Limb (tissue), 2 donors: ENCODE measurements around the gene C9orf43.
"Not testable (repeated sequence)": the region's sequence is repeated elsewhere in the genome, so short reads cannot be mapped to it uniquely, and the experiment has no call there.

ENCODE experiments used
- DNase-seq, 2 donors: peaks; one replicate each; pipeline ENCODE4 v3.0.0-alpha.2; 2016; ENCODE audit errors: extremely low spot score in 2 of 2

The C9orf43 gene

DNA sequence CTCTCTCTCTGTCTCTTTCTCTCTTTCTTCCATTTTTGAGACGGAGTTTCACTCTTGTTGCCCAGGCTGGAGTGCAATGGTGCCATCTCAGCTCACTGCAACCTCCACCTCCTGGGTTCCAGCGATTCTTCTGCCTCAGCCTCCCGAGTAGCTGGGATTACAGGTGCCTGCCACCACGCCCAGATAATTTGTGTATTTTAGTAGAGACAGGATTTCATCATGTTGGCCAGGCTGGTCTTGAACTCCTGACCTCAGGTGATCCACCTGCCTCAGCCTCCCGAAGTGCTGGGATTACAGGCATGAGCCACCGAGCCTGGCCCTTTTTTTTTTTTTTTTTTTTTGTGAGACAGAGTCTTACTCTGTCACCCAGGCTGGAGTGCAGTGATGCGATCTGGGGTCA, 29.1 kb upstream of the C9orf43 start:
- DNase-seq = not testable (repeated sequence)

DNA sequence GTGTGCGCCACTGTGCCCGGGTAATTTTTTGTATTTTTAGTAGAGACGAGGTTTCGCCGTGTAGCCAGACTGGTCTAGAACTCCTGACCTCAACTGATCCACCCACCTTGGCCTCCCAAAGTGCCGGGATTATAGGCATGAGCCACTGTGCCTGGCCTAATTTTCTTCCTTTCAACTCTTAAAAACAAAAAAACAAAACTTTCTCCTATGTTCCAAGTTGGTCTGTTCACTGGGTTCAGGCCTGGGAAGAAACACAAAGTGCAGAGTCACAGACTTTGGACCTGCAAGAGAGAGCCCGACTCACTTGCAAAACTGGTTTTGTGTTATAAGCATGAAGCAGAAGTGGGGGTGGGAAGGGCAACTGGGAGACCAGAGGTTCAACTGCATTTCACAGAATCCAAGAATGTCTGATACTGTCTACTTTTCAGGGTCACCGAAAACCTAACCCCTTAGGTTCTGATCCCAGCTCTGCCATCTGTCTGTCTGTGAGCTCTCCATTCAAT, 28.6 kb upstream of the C9orf43 start:
- no peak for DNase-seq

DNA sequence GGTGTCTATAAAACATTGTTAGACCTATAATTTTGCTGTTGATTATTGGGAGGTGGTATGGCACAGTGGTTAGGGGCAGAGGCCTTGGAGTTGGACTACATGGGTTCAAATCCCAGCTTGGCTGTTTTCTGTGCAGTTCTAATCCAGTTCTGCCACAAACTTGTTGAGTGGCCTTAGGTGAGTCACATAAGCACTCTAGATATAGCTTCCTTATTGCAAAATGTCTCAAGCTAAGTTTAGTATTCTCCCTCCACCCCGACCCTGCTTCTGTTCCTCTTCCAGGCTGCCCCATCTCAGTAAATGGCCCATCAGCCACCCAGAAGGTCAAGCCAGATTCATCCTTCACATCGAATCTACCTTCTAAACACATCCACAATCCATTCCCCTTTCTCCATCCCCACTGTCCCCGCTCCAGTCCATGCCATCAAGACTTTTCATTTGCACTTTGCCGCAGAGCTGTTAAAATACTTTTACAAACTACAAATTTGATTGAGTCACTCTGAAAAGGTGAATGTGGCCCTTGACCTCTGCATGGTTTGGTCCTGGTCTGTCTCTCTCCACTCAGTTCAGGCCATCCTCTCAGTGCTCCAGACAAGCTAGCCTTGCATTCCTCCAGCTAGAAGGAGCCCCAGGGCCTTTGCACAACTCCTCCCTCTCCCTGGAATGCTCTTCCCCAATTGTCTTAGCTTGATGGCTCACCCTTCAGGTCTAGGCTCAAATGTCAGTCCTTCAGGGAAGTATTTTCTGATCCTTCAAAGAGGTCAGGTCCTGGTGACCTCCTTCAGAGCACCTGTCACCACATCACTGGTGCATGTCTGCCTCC, 23.8 kb upstream of the C9orf43 start:
- DNase-seq = no peak

DNA sequence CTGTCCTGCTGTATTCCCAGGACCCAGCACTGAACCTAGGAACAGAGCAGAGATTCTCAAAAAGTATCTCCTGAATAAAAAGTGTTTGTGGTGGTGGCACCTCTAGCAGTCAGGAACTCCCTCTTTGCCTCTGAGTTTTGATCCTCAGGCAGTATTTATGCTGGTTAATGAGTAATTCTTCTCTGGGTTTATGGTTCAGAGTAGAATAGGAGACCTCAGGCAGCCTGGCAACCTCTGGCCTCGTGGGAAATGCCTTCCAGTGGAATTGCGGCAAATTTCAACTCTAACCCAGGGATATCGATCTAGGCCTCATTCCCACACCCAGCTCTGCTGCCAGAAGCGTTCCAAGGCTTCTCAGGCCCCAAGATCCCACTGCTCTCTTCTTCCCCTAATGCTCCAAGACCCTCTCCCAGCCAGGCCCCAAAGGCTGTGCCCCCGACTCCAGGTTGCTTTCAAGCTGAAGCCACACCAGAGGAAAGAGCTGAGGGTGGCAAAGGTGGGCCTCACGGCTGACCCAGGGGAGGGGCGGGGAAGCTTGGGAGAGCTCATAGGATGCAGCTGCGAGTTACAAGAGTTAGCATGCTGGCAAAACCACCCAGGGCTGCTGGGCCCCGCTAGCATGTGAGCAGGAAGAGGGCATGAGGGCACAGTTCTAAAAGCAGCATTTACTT, 22.9 kb upstream of the C9orf43 start:
- no peak for DNase-seq

DNA sequence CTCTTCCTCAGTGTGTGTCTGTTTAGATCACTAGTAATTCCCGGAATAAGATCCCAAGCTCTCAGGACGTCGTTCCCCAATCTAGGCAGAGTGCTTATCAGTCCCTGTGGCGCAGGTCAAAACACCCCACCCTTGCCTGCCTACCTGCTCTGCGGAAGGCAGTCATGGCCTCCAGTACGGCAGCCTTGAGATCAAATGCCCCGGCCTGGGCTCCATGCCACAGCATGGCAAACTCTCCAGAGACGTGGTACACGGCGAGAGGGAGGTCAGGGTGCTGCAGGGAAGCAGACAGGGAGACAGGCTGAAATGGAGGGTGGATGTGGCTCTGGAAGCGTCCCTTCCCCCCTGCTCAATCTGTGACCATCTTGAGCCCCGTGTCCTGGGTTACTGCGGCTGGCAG, 21.7 kb upstream of the C9orf43 start:
- no peak for DNase-seq

DNA sequence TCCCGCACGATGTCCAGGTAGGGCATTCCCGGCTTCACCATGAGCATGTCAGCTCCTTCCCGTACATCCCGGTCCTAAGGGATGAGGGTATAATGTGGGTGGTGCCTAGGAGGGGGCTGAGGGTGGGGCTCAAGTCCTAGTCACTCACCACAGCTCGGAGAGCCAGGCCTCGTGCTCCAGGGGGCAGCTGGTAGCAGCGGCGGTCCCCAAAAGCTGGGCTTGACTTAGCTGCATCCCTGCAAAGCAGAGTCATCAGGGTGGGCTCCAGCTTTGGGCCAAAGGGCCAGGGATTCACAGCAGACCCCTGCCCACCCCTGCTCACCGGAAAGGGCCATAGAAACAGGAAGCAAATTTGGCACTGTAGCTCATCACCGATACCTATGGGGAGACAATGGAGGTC, 21.1 kb upstream of the C9orf43 start:
- DNase-seq = no peak

DNA sequence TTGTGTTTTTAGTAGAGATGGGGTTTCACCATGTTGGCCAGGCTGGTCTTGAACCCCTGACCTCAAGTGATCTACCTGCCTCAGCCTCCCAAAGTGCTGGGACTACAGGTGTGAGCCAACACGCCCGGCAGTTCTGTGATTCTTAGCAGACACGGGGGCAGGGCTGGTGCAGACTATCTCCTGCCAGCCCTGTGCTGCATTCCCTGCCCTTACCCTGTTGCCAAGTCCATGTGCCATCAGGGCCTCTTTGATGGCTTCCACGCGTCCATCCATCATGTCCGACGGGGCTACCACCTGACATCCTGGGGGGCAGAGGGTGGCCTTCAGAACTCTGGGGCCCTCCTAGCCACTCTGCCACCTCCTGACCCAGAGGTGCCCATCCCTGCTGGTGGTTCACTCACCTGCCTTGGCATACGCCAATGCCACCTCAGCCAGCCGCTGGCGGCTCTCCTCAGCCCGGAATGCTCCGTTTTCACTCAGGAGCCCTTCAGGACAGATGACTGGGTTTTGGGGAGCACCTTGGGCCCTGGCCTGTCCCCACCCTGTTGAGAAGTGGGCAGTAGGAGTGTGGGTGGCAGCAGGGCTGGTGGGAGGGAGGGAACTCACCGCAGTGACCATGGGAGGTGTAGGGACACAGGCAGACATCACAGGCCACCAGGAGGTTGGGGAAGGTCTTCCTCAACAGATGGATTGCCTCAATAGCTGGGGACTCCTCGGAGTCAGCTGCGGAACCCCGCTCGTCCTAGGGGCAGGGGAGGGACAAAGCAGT, 20.2 kb upstream of the C9orf43 start:
- no peak for DNase-seq

DNA sequence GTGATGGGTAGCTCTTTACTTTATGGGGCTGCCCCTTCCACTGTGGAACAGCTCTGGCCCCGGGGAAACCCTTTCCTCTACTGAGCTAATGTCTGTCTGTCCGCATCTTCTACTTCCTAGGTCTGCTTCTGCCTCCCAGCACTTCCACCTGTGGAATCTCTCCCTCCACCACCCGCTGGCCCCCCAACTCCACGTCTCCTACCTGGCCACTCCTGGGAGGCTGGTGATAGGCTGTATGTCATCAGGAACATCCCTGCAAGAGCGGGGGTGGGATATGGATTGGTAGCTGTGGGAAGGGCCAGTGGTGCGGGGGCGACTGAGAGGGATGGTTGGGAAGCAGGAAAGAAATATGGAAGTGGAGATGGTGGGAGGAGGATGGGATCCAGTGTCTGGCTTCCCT, 18.6 kb upstream of the C9orf43 start:
- no peak for DNase-seq

DNA sequence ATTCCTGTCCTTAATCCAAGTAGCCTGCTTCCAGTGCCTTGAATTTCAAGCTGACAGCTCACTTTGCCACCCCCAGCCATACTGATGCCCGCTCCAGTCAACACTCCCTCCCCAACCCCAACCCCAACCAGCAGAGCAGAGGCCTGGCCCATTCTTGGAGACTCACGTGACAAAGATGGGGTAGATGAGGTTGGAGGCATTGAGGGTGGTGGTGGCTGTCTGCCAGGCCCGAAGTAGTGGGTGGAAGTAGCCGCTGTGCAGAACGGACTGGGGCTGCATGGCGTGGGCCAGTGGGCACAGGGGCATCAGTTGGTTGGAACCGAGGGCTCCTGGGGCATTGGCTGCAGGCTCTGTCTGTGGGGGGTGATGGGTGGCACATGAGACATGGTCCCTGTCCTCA, 17.3 kb upstream of the C9orf43 start:
- no peak for DNase-seq

DNA sequence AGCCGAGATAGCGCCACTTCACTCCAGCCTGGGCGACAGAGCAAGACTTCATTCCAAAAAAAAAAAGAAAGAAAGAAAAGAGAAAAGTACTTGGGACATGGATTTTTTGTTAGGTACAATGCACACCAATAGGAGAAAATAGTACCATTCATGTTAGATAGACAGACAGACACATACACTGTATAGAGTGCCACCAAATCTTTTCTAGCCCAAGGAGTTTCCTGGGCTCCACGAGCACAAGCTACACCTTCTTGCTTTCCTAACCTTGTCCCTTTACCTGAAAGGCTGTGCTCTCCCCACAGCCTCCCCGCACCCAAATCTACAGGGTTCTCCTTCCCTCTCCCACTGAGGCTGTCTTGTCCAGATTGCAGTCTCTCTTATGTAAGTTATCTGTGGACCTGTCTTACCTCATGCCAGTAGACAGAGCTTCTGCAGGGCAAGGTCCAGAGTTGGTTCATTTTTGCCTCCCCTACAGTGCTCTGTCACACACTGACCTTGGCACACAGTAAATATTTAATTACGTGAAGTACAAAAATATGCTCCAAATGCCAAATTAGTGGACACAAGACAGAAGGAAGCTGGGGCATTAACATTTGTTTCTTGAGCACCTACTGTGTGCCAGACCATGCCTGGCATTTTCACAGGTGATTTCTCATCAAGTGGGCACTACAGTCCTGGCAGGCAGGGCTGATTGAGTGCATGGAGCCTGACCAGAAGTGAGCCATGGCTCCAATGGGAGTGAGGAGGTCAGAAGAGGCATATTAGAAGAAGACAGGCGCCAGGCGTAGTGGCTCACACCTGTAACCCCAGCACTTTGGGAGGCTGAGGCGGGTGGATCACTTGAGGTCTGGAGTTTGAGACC, 15.3 kb upstream of the C9orf43 start:
- no peak for DNase-seq

DNA sequence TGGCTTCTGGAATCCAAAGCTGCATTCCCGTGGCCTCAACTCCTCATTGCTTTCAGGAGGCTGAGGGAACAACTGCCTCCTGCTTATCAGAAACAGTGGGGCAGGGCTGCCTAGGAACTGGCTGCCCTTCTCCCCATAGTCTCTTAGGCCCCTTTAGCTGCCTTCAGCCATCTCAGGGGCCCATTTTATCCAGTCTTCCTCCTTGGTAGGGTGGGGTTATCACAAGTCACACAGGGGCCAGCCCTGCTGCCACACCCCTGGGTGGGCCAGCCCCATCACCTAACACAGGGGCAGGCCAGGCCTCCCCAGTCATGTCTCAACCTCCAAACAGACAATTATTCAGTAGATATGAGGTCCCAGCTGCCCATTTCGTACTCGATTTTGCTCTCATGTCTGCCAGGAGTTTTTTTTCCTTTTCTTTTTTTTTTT, 13.3 kb upstream of the C9orf43 start:
- DNase-seq = no peak

DNA sequence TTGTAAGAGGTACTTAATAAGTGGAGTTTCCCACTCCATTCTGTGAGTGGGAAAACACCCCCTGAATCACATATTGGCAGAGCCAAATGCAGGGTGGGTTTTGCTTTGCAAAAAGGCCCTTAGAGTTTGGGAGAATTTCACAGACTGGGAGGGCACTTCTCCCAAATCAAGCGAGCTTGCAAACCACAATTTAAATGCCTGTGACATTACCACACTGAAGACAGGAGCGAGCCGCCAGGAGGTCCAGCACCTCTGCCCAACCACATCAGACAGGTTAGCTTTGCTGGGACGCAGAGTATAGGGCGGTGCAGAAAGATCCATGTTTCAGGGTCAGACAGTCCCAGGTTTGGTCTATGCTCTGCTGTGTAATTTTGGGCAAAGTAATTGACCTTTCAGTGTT, 11.8 kb upstream of the C9orf43 start:
- DNase-seq = no peak

DNA sequence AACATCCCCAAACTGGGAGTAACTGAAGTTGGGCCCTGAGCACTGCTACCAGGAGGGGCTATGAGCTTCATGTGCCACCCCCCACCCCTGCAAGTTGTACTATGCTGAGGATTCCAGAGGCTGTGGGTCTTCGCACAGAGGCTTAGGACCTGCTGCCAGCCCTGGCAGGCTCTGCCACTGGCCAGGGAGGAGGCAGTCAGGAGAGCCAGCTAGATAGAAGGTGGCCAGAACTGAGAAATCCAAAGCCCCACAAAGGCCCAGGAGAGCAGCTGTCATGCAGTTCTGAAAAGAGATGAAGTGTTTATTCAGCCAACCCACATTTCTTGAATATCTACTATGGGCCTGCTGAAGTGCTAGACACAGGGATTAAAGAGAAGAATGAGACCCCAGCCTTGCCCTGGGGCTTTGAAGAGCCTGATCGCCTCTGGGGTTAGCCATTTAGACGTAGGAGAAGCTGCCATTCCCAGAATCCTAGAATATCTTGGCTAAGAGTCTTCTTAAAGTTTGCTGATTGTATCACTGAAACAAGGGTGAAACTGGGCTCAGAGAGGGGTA, 10.8 kb upstream of the C9orf43 start:
- no peak for DNase-seq

DNA sequence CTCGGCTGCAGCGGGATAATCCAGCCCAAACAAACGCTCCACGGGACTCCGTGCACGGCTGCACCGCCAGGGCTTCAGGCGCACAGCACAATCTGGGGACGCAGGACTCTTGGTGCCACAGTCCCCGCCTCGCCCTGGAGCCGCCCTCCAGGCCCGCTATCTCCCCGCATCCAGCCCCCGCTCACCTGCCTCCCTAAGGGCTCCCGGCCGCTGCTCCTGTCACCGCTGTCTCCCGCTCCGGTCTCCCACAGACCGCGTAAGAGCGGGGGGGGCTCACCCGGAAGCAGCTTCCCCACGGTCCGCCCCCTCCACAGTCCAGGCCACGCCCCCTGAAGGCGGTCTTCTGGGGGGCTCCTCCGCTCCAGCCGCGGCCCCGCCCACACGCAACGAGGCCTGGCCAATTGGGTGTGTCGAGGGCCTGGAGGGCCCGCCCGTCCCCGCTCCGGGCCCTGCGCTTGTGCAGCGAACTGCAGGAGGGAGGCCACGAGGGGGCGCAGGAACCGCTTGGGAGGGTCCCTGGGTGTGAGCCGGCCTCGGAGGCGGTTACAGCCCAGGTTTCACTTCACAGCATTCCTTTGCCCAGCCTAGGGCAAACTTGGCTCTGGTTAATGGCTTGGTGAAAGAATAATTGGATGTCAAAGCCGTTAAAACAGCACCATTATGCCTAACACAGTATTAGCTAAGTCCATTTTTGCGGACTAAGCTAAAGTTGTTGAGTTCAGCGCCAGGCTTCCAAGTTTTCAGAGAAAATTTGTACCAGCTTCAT, 9.3 kb upstream of the C9orf43 start, which contains the start of gene ALAD:
TSS of gene ALAD (minus strand) at position 258 of the 766 bp plus-strand sequence. CDS start 7,725 bp downstream, outside the sequence.
- DNase-seq = peak; percentile 98 to 99

DNA sequence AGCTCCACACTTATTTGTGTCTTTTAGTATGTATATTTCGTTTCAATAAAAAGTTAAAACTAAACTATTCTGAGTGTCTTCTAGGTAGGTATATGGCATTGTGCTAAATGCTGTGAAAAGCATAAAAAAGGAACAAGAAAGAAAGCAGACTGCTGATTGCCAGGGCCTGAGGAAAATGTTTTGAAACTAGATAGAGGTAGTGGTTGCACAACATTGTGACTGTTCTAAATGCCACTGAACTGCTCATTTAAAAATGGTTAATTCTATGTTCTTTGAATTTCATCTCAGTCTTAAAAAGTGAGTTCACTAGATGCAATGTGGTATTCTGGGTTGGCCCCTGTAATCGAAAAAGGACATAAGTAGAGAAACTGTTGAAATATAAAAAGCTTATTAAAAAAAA, 6.9 kb upstream of the C9orf43 start:
- no peak for DNase-seq

DNA sequence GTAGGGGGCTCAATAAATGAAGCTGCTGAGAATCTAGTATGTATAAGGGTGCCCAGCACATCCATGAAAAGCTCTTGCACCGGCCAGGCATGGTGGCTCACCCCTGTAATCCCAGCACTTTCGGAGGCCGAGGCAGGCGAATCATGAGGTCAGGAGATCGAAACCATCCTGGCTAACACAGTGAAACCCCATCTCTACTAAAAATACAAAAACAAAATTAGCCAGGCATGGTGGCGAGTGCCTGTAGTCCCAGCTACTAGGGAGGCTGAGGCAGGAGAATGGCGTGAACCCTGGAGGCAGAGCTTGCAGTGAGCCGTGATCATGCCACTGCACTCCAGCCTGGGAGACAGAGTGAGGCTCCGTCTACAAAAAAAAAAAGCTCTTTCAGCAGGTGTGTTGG, 4.2 kb upstream of the C9orf43 start:
- DNase-seq = not testable (repeated sequence)

DNA sequence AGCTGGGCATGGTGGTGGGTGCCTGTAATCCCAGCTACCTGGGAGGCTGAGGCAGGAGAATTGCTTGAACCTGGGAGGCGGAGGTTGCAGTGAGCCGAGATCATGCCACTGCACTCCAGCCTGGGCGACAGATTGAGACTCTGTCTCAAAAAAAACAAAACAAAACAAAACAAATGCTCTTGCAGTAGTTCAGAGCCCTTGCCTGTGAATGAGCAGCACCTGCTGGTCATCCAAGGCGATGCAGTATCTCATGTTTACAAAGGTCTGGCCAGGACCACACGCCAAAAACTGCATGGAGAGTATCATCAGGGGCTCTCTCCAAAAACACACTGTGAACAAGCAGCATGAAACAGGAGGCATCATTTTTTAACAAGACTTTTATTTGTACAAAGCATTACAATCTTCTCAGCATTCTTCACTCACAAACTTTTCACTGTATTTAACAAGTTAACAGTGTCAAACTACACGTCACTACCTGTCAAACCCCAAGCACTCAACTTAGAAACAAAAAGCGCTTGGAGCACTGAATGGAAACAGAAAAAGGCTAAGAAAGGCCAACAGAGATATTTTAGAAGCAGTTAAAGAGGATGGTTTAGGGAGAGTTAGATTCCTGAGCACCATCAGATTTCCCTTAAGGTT, 3.6 kb upstream of the C9orf43 start:
- DNase-seq = peak; percentile 62 to 69

DNA sequence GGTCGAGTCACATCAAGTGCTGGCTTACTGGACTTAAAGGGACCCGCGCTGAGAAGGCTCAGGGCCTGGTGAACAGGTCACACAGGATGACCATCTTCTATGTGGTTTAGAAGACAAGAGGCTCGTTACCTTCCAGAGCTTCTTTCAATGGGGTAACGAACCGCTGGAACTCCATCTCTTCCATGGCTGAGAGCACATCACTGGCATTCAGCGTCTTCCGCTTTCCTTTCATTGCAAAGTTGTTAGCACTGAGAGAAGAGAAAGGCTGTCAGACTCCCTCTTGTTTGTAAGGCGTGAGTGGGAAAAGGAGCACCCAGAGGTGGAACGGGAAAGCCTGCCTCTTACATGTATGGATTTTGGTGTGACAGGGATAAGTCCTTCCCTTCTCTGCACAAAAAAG, 1.1 kb upstream of the C9orf43 start:
- DNase-seq = no peak

DNA sequence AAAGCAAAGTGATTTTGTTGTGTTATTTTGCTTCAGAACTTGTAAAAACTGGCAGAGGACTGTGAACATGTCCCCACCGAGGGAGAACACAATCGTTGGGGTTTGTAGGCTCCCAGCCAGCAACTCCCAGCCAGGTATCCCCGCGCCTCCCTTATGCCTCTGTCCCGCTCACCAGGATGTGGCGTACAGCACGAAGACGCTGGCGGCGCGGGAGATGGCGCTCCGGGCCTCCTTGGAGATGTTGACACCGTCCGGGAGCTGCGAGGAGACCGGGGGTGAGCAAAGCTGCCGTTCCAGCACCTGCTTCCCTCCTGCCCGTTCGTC, 702 bp upstream of the C9orf43 start:
- no peak for DNase-seq
